ENCODE results near the gene TCL1A.

GRCh38 chr14:95664546-95664945 is 49.4 kb downstream of the TCL1A start:
- TF ChIP-seq, protein P1, sequence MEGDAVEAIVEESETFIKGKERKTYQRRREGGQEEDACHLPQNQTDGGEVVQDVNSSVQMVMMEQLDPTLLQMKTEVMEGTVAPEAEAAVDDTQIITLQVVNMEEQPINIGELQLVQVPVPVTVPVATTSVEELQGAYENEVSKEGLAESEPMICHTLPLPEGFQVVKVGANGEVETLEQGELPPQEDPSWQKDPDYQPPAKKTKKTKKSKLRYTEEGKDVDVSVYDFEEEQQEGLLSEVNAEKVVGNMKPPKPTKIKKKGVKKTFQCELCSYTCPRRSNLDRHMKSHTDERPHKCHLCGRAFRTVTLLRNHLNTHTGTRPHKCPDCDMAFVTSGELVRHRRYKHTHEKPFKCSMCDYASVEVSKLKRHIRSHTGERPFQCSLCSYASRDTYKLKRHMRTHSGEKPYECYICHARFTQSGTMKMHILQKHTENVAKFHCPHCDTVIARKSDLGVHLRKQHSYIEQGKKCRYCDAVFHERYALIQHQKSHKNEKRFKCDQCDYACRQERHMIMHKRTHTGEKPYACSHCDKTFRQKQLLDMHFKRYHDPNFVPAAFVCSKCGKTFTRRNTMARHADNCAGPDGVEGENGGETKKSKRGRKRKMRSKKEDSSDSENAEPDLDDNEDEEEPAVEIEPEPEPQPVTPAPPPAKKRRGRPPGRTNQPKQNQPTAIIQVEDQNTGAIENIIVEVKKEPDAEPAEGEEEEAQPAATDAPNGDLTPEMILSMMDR (IDR thresholded peaks at IDR 0.05): no peak
- no peak for TF ChIP-seq POLR2A (IDR thresholded peaks at IDR 0.05)

Data from Peyer's patch (tissue), 4 donors.